ENCODE results near the gene MAP2K5. TPM values are rescaled to one million over a fixed set of nuclear protein-coding genes. Genes with fewer than 3 reads are reported as not detected.

Gene MAP2K5
- total and polyA plus RNA-seq, 9 of the 15 experiments (the other 6 are each of a cell fraction or from before 2014, with no cell fraction given): 0.41 to 16.5 (median 7.5) TPM

- TF ChIP-seq AFF4 (CRISPR knock-in tag; IDR thresholded peaks at IDR 0.05): no peak
Measured at GRCh38 chr15:67678993-67679392, 136.5 kb downstream of the MAP2K5 start (continued).

- Histone ChIP-seq H2AFZ (ENCODE audit: low read depth, low read length) (no peak overlapping the region), H3K9me3 (replicated peaks; ENCODE audit: control insufficient read depth, insufficient read depth, low read depth, low read length) (peaks cover 5% of the 10 kb centered on the region), H3K79me2 (ENCODE audit: control insufficient read depth, insufficient read depth, low read length) (no peaks in the 10 kb centered on the region), H3K27me3 (ENCODE audit: control insufficient read depth in 2 of 2, insufficient read depth in 2 of 2, low read length in 2 of 2) (no peaks in the 10 kb centered on the region), H3K36me3 (ENCODE audit: control insufficient read depth, insufficient read depth, low read length) (no peaks in the 10 kb centered on the region), H4K20me1 (replicated peaks; ENCODE audit: control insufficient read depth, insufficient read depth, low read length) (no peaks in the 10 kb centered on the region), H3K4me1 (replicated peaks in 1 of 2; ENCODE audit: control insufficient read depth in 2 of 2, insufficient read depth in 2 of 2, low read length in 2 of 2) (peaks cover 0 to 6% of the 10 kb centered on the region in 2 experiments; a peak in 2 of 5 replicates), H3K4me2 (ENCODE audit: insufficient read depth, low read length) (no peak overlapping the region), H3K9ac (ENCODE audit: insufficient read depth in 1 of 2, low read depth in 2 of 2, low read length in 2 of 2) (no peak overlapping the region), H3K27ac (ENCODE audit: extremely low read depth, low read depth, low read length) (no peak overlapping the region), H3K4me3 (no peak overlapping the region), H3K9me1 (ENCODE audit: control insufficient read depth, insufficient read depth, low read length) (no peaks in the 10 kb centered on the region)
- 5% methylated on average over 2 of the region's 2 CpGs for WGBS (ENCODE audit: insufficient coverage, low coverage, missing lambda C conversion rate)
- POLR2A ChIA-PET: interaction anchor here (0.9 to 1.2 kb wide), 2 partner anchors 10 to 62 kb away, joined by 3 read pairs; no protein-coding TSS in a partner anchor
- ATAC-seq (peak; percentile 91), FAIRE-seq (peak; percentile 46), DNase-seq (ENCODE audit: extremely low read depth in 1 of 4, low spot score in 3 of 4) (peak in 3 of 4 experiments; percentile 6 to 40 (median 38))
- intact Hi-C loops (cut with micrococcal nuclease) (no loop called here), in situ Hi-C loops (cut with MboI) (no loop called here)
- CTCF ChIA-PET (ENCODE audit: low intra/inter-chr PET ratio): no interaction called here
- no TSS peak for BruUV-seq (replicated peaks)
- TF ChIP-seq EP300 (IDR thresholded peaks at IDR 0.05; ENCODE audit: low read length): peak; percentile 86
- no peak for TF ChIP-seq ZMIZ1 (IDR thresholded peaks at IDR 0.05; ENCODE audit: low read depth in 2 of 2, low read length in 2 of 2)
- no peak for TF ChIP-seq SFPQ (IDR thresholded peaks at IDR 0.05; ENCODE audit: low read depth, low read length)
- TF ChIP-seq EP400 (IDR thresholded peaks at IDR 0.05): peak; percentile 77
- no peak for TF ChIP-seq CHD1 (IDR thresholded peaks at IDR 0.05; ENCODE audit: low read length)
- TF ChIP-seq ZNF232 (CRISPR knock-in tag; IDR thresholded peaks at IDR 0.05): no peak
- no peak; a peak in 1 of 4 replicates for TF ChIP-seq MNT (conservative IDR thresholded peaks at IDR 0.05)
- no peak for TF ChIP-seq ZNF253 (CRISPR knock-in tag; conservative IDR thresholded peaks at IDR 0.05)
Measured at GRCh38 chr15:67680641-67681040, 138.1 kb downstream of the MAP2K5 start.
